HEK293T (cell line): ENCODE data around the gene MEP1A.
"Not testable (repeated sequence)": the region's sequence is repeated elsewhere in the genome, so short reads cannot be mapped to it uniquely, and the experiment has no call there.

Experiments used
- CTCF ChIA-PET: fragments of 350-600 bp; formaldehyde crosslinking; extraction: SDS; loops from one replicate; lab custom pipeline; 2021; ENCODE audit warnings: antibody characterized with exemption, inconsistent platforms; lab: Yijun Ruan, JAX
- POLR2A ChIA-PET: fragments of 350-600 bp; formaldehyde crosslinking; extraction: SDS; loops from one replicate; lab custom pipeline; 2020; ENCODE audit warnings: antibody characterized with exemption, inconsistent platforms; lab: Yijun Ruan, JAX
- DNase-seq: peaks from one replicate; pipeline ENCODE4 v3.0.0; 2012; ENCODE audit warnings: mixed read lengths; ENCODE audit errors: extremely low spot score
- ARNT ChIP-seq: fragments of 450-650 bp; IDR thresholded peaks from 2 replicates; pipeline ENCODE4 v1.6.1; 2017; ENCODE audit warnings: mild to moderate bottlenecking
- BHLHE40 ChIP-seq: fragments of 450-650 bp; IDR thresholded peaks from 2 replicates; pipeline ENCODE4 v1.6.1; 2016; ENCODE audit warnings: mild to moderate bottlenecking, moderate library complexity, borderline replicate concordance
- CTBP1 ChIP-seq: fragments of 450-650 bp; IDR thresholded peaks from 2 replicates; pipeline ENCODE4 v1.6.1; 2016; ENCODE audit warnings: borderline replicate concordance
- ELF4 ChIP-seq: fragments of 450-650 bp; IDR thresholded peaks from 2 replicates; pipeline ENCODE4 v1.6.1; 2017; ENCODE audit warnings: antibody characterized with exemption
- FOXA1 ChIP-seq: fragments of 450-650 bp; IDR thresholded peaks from 2 replicates; pipeline ENCODE4 v1.6.1; 2016; ENCODE audit warnings: mild to moderate bottlenecking
- FOXK2 ChIP-seq: fragments of 450-650 bp; IDR thresholded peaks from 2 replicates; pipeline ENCODE4 v1.6.1; 2016; ENCODE audit warnings: mild to moderate bottlenecking
- FOXM1 ChIP-seq: fragments of 450-650 bp; IDR thresholded peaks from 2 replicates; pipeline ENCODE4 v1.6.1; 2017; ENCODE audit warnings: mild to moderate bottlenecking, borderline replicate concordance
- HDGF ChIP-seq: fragments of 450-650 bp; IDR thresholded peaks from 2 replicates; pipeline ENCODE4 v1.6.1; 2017; ENCODE audit warnings: antibody characterized with exemption, borderline replicate concordance
- L3MBTL2 ChIP-seq: fragments of 450-650 bp; conservative IDR thresholded peaks from 2 replicates; pipeline ENCODE4 v1.6.1; 2016; ENCODE audit warnings: mild to moderate bottlenecking
- LEF1 ChIP-seq: fragments of 450-650 bp; IDR thresholded peaks from 2 replicates; pipeline ENCODE4 v1.6.1; 2017; ENCODE audit warnings: mild to moderate bottlenecking, borderline replicate concordance
- NFRKB ChIP-seq: fragments of 450-650 bp; IDR thresholded peaks from 2 replicates; pipeline ENCODE4 v1.6.1; 2016; ENCODE audit warnings: mild to moderate bottlenecking, moderate library complexity
- SP1 ChIP-seq: fragments of 450-650 bp; IDR thresholded peaks from 2 replicates; pipeline ENCODE4 v1.6.1; 2017
- SUZ12 ChIP-seq: fragments of 450-650 bp; IDR thresholded peaks from 2 replicates; pipeline ENCODE4 v1.6.1; 2016; ENCODE audit warnings: mild to moderate bottlenecking
- TARDBP ChIP-seq: fragments of 450-650 bp; IDR thresholded peaks from 2 replicates; pipeline ENCODE4 v1.6.1; 2016
- ZNF384 ChIP-seq: fragments of 450-650 bp; IDR thresholded peaks from 2 replicates; pipeline ENCODE4 v1.6.1; 2016
- TF ChIP-seq, protein P1 (sequence below): fragments of 450-650 bp; IDR thresholded peaks from 2 replicates; pipeline ENCODE4 v1.6.1; 2016

MEP1A gene

GRCh38 chr6:46758960-46759753 is 34.0 kb upstream of the MEP1A start:
- TF ChIP-seq BHLHE40, result no peak
- no peak for TF ChIP-seq ARNT
- TF ChIP-seq LEF1, result no peak
- TF ChIP-seq L3MBTL2, result no peak
- no peak for TF ChIP-seq CTBP1
- TF ChIP-seq SUZ12, result no peak
- no peak for TF ChIP-seq ZNF384
- TF ChIP-seq SP1, result no peak
- TF ChIP-seq ELF4, result no peak
- TF ChIP-seq, protein P1, sequence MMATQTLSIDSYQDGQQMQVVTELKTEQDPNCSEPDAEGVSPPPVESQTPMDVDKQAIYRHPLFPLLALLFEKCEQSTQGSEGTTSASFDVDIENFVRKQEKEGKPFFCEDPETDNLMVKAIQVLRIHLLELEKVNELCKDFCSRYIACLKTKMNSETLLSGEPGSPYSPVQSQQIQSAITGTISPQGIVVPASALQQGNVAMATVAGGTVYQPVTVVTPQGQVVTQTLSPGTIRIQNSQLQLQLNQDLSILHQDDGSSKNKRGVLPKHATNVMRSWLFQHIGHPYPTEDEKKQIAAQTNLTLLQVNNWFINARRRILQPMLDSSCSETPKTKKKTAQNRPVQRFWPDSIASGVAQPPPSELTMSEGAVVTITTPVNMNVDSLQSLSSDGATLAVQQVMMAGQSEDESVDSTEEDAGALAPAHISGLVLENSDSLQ, result no peak
- no peak for TF ChIP-seq FOXK2
- no peak for TF ChIP-seq NFRKB
- no peak for TF ChIP-seq FOXA1
- no peak for TF ChIP-seq TARDBP
- TF ChIP-seq HDGF, result no peak
- no peak for TF ChIP-seq FOXM1
- no peak for DNase-seq
- POLR2A ChIA-PET, result no interaction called here
- CTCF ChIA-PET, result no interaction called here

- DNase-seq, result no peak
- POLR2A ChIA-PET, result no interaction called here
- CTCF ChIA-PET, result no interaction called here
- TF ChIP-seq ARNT (no peak), L3MBTL2 (no peak), BHLHE40 (no peak), ELF4 (no peak), LEF1 (no peak), FOXK2 (no peak), SUZ12 (no peak), FOXM1 (no peak), SP1 (no peak), FOXA1 (no peak), CTBP1 (no peak), TARDBP (no peak), HDGF (no peak)
- TF ChIP-seq, protein P1, result no peak
These were observed 32.3 kb upstream of the MEP1A start for GRCh38 chr6:46760925-46761324.

DNA sequence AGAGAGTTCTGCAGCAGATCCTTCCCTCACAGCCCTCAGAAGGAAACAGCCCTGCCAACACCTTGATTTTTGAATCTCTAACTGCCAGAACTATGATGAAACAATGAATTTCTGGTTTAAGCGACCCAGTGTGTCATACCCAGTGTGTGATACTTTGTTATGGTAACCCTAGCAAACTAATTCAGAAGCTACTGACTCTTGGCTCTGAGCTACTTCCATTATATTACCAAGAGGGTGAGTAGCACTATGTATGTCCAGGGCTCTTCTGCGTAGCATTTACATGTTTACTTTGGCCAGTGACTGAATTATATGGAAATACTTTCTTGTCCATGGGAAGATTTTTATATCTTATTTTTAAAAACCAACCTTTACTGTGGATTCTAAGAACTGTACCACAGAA is 29.7 kb upstream of the MEP1A start:
- no peak for TF ChIP-seq NFRKB
- TF ChIP-seq FOXK2, result no peak
- TF ChIP-seq FOXA1, result no peak
- CTCF ChIA-PET, result no interaction called here
- no peak for DNase-seq
- POLR2A ChIA-PET, result no interaction called here

- DNase-seq, CTCF ChIA-PET, POLR2A ChIA-PET: not testable (repeated sequence)
These were observed 28.9 kb upstream of the MEP1A start for GRCh38 chr6:46764280-46764679.

GRCh38 chr6:46764961-46765360 is 28.2 kb upstream of the MEP1A start:
- CTCF ChIA-PET, result no interaction called here
- DNase-seq, result no peak
- POLR2A ChIA-PET, result no interaction called here
- TF ChIP-seq FOXK2 (no peak), FOXM1 (no peak), TARDBP (no peak), HDGF (no peak), SUZ12 (no peak), L3MBTL2 (no peak), FOXA1 (no peak), ARNT (no peak), SP1 (no peak), LEF1 (no peak), CTBP1 (no peak), BHLHE40 (no peak), NFRKB (no peak), ZNF384 (no peak), ELF4 (no peak)
- TF ChIP-seq, protein P1, result no peak

DNA sequence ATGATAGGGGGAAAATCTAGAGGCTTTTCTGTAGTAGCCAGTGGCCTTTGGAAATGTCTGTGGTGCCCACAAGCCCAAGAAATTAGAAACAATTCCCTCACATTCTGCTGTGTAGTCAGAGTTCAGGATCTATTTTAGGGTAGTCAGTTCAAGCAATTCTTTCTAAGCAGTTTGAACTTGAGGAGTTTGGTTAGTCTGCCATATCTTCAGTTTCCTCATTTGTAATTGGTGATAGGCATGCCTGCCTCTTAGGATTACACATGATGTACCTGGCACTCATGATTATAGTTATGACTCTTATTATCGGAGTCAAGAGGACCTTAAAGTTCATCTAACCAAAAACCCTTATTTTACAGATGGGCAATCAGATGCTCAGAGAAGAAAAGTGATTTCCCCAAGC is 21.2 kb upstream of the MEP1A start:
- CTCF ChIA-PET, result no interaction called here
- DNase-seq, result no peak
- TF ChIP-seq L3MBTL2 (no peak), ARNT (no peak), HDGF (no peak), FOXK2 (no peak), SUZ12 (no peak), ZNF384 (no peak), ELF4 (no peak), LEF1 (no peak), SP1 (no peak), FOXA1 (no peak), FOXM1 (no peak), CTBP1 (no peak), TARDBP (no peak), BHLHE40 (no peak), NFRKB (no peak)
- TF ChIP-seq, protein P1, result no peak
- POLR2A ChIA-PET, result no interaction called here
